Upper lobe of left lung (tissue), 4 donors: ENCODE results near the gene ANKLE1.

Experiments used
- CTCF ChIP-seq, 6 experiments: fragments of 450-650 bp in 4 of 6; fragments of 200-600 bp in 2 of 6; sonication (generic) in 2 of 6; IDR thresholded peaks; one replicate each; pipeline ENCODE4 v1.5.1; 2016 to 2019; ENCODE audit warnings: antibody characterized with exemption in 6 of 6
- EP300 ChIP-seq, 4 donors: sonication (generic); formaldehyde crosslinking; IDR thresholded peaks; one replicate each; pipeline ENCODE4 v1.5.1; 2017; ENCODE audit warnings: antibody characterized with exemption in 4 of 4, control low read depth in 2 of 4
- POLR2A ChIP-seq, 4 donors: fragments of 450-650 bp; IDR thresholded peaks; one replicate each; pipeline ENCODE4 v1.5.1; 2016 to 2017; ENCODE audit warnings: antibody characterized with exemption in 4 of 4, mild to moderate bottlenecking in 2 of 4

DNA sequence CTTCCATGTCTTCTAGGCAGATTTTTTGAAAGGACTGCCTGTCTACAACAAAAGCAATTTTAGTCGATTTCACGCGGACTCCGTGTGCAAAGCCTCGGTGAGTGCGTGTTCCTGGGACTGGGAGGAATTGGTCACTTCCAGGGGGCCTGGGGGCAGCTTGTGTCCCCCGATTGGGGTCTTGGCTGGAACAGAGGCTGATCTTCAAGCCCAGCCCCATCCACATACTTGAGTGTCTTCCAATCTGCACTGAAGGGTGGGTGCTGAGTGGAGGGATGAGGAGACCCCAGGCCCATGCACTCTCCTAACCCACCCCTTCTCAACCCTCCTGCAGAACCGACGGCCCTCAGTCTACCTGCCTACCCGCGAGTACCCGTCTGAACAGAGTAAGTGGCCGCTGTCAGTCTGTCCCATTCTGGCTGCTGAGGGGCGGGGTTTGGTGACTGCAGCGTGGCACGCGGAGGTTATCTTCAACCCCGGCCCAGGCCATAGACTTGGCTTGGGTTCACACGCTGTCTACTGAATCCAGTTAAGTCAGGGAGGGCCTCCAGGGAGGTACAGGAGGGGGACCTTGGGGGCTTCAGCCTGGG is 32.4 kb downstream of the ANKLE1 start:
- no peak for TF ChIP-seq CTCF (IDR thresholded peaks at IDR 0.05)
- TF ChIP-seq POLR2A (IDR thresholded peaks at IDR 0.05), result no peak
- TF ChIP-seq EP300 (IDR thresholded peaks at IDR 0.05), result no peak
